ENCODE results near the gene UBFD1. TPM values are rescaled to one million over a fixed set of nuclear protein-coding genes. Genes with fewer than 3 reads are reported as not detected.

The UBFD1 gene
- total RNA-seq, 2 experiments from 2014 or later = 51.8 to 54.1 TPM

GRCh38 chr16:23521037-23521743, 36.3 kb upstream of the UBFD1 start:
- ChIA-PET POLR2A (interaction anchor here (0.6 to 1.1 kb wide), 2 partner anchors 12 to 1580 kb away, joined by 3 to 6 read pairs; no protein-coding TSS in a partner anchor), CTCF (no interaction called here)
- ATAC-seq (no peak), DNase-seq (no peak)
- Mint-ChIP-seq H3K4me1 (ENCODE audit: low read depth) (peaks cover 11% of the 10 kb centered on the region), H3K4me3 (no peak overlapping the region), H3K27me3 (no peaks in the 10 kb centered on the region), H3K27ac (no peak overlapping the region), H3K9me3 (no peaks in the 10 kb centered on the region), H3K36me3 (ENCODE audit: low read depth) (peaks cover 40% of the 10 kb centered on the region)
- no peak for TF ChIP-seq CTCF (IDR thresholded peaks at IDR 0.05)
- intact Hi-C loops (cut with micrococcal nuclease) = no loop called here

GRCh38 chr16:23521965-23522364, 35.6 kb upstream of the UBFD1 start:
- no peak for ATAC-seq
- Mint-ChIP-seq H3K4me3 (no peak overlapping the region), H3K27me3 (no peaks in the 10 kb centered on the region), H3K27ac (no peak overlapping the region), H3K4me1 (ENCODE audit: low read depth) (peaks cover 6% of the 10 kb centered on the region), H3K36me3 (ENCODE audit: low read depth) (peaks cover 42% of the 10 kb centered on the region), H3K9me3 (no peaks in the 10 kb centered on the region)
- CTCF ChIA-PET = interaction anchor here (1.0 kb wide), 1 partner anchor 86 kb away, joined by 3 read pairs; no protein-coding TSS in a partner anchor
- DNase-seq = no peak
- no peak for TF ChIP-seq CTCF (IDR thresholded peaks at IDR 0.05)
- intact Hi-C loops (cut with micrococcal nuclease) = no loop called here
- POLR2A ChIA-PET = interaction anchor here (0.6 kb wide), 1 partner anchor 1581 kb away, joined by 3 read pairs; no protein-coding TSS in a partner anchor

- H3K4me1 Mint-ChIP-seq (ENCODE audit: low read depth) = peaks cover 3% of the 10 kb centered on the region
- peaks cover 43% of the 10 kb centered on the region for H3K36me3 Mint-ChIP-seq (ENCODE audit: low read depth)
- no peaks in the 10 kb centered on the region for H3K27me3 Mint-ChIP-seq
- POLR2A ChIA-PET = no interaction called here
- H3K4me3 Mint-ChIP-seq = no peak overlapping the region
- no peak overlapping the region for H3K27ac Mint-ChIP-seq
- TF ChIP-seq CTCF (IDR thresholded peaks at IDR 0.05) = no peak
- DNase-seq = no peak
- CTCF ChIA-PET = interaction anchor here (0.6 kb wide), 1 partner anchor 64 kb away, joined by 3 read pairs; no protein-coding TSS in a partner anchor
- intact Hi-C loops (cut with micrococcal nuclease) = no loop called here
- no peaks in the 10 kb centered on the region for H3K9me3 Mint-ChIP-seq
- no peak for ATAC-seq
Measured at GRCh38 chr16:23523321-23523720, 34.2 kb upstream of the UBFD1 start.

GRCh38 chr16:23523876-23524385, 33.6 kb upstream of the UBFD1 start:
- ATAC-seq = no peak
- Mint-ChIP-seq H3K9me3 (no peaks in the 10 kb centered on the region), H3K4me3 (no peak overlapping the region), H3K27me3 (no peaks in the 10 kb centered on the region), H3K4me1 (ENCODE audit: low read depth) (no peaks in the 10 kb centered on the region), H3K36me3 (ENCODE audit: low read depth) (peaks cover 43% of the 10 kb centered on the region), H3K27ac (no peak overlapping the region)
- no peak for TF ChIP-seq CTCF (IDR thresholded peaks at IDR 0.05)
- no peak for DNase-seq
- ChIA-PET POLR2A (interaction anchor here (1.0 kb wide), 1 partner anchor 34 kb away, joined by 3 read pairs; no protein-coding TSS in a partner anchor), CTCF (interaction anchor here (0.6 kb wide), 1 partner anchor 64 kb away, joined by 3 read pairs; no protein-coding TSS in a partner anchor)
- intact Hi-C loops (cut with micrococcal nuclease) = no loop called here

GRCh38 chr16:23524886-23525285, 32.6 kb upstream of the UBFD1 start:
- intact Hi-C loops (cut with micrococcal nuclease) = no loop called here
- POLR2A ChIA-PET = interaction anchor here (0.9 to 1.0 kb wide), 2 partner anchors 33 to 61 kb away, joined by 3 read pairs; no protein-coding TSS in a partner anchor
- CTCF ChIA-PET = no interaction called here
- no peak for TF ChIP-seq CTCF (IDR thresholded peaks at IDR 0.05)
- DNase-seq = no peak
- no peaks in the 10 kb centered on the region for H3K4me1 Mint-ChIP-seq (ENCODE audit: low read depth)
- H3K9me3 Mint-ChIP-seq = no peaks in the 10 kb centered on the region
- no peaks in the 10 kb centered on the region for H3K27me3 Mint-ChIP-seq
- peaks cover 40% of the 10 kb centered on the region for H3K36me3 Mint-ChIP-seq (ENCODE audit: low read depth)
- no peak overlapping the region for H3K27ac Mint-ChIP-seq
- no peak overlapping the region for H3K4me3 Mint-ChIP-seq
- ATAC-seq = no peak

All from activated CD8-positive, alpha-beta T cell treated with anti-CD3 and anti-CD28 coated beads for 36 hours (primary cell).